Ascending aorta (tissue), 2 donors: ENCODE results near the gene MIGA2. TPM values are rescaled to one million over a fixed set of nuclear protein-coding genes. Genes with fewer than 3 reads are reported as not detected.

Source experiments
- DNase-seq, 2 donors: peaks; one replicate each; pipeline ENCODE4 v3.0.0-alpha.2; 2019; ENCODE audit warnings: low spot score in 2 of 2
- H3K27ac ChIP-seq, 2 donors: fragments of 200-600 bp; sonication (generic); one replicate each; pipeline ENCODE4 v1.5.1; 2016 to 2017; ENCODE audit warnings: mild to moderate bottlenecking in 1 of 2
- H3K27me3 ChIP-seq: fragments of 200-600 bp; sonication (generic); one replicate; pipeline ENCODE4 v1.5.1; 2017
- H3K36me3 ChIP-seq, 2 donors: fragments of 200-600 bp; sonication (generic); one replicate each; pipeline ENCODE4 v1.5.1; 2016
- H3K4me1 ChIP-seq, 2 donors: fragments of 200-600 bp; sonication (generic); one replicate each; pipeline ENCODE4 v1.5.1; 2016 to 2017; ENCODE audit warnings: mild to moderate bottlenecking in 1 of 2
- H3K4me3 ChIP-seq, 2 donors: fragments of 200-600 bp; sonication (generic); one replicate each; pipeline ENCODE4 v1.5.1; 2016 to 2017; ENCODE audit warnings: mild to moderate bottlenecking in 1 of 2
- H3K9me3 ChIP-seq, 2 donors: fragments of 200-600 bp; sonication (generic); one replicate each; pipeline ENCODE4 v1.5.1; 2016
- intact Hi-C: fragments of 100-400 bp; cut with DNase I; formaldehyde crosslinking; loops from one replicate; pipeline ENCODE4 v1.15.1; 2023
- total RNA-seq: library from RNA; depleted of rRNA; stranded (reverse); fragments of >200 nt; gene quantifications from one replicate; pipeline ENCODE4 v1.1.0, GENCODE V29; 2016
- TF ChIP-seq, protein P1 (sequence below), 3 experiments: fragments of 200-600 bp in 2 of 3; fragments of 450-650 bp in 1 of 3; sonication (generic) in 2 of 3; IDR thresholded peaks; one replicate each; pipeline ENCODE4 v1.5.1; 2016 to 2019; ENCODE audit warnings: antibody characterized with exemption in 3 of 3, mild to moderate bottlenecking in 1 of 3, moderate library complexity in 1 of 3

MIGA2 gene
- total RNA-seq, 1 donor from 2014 or later, result 39.9 TPM

DNA sequence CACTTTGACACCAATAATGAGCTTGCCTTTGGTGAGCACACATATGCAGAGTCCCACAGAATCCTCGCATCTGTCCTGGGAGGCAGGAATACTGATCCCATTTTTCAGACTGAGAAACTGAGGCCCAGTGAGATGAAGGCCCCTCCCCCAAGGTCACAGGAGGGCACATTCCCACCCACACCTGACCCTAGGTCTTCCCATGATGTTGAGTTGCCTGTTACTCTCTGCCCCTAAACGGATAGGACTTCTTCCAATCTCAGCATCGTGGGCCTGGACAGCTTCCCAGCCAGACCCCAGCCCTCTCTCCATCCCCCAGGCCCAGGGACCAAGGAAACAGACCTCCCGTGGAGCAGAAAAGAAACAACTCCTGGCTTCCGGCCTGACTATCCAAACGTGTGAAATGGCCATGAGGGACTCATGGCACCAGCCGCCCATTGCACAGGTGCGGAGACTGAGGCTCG lies 9.2 kb upstream of the MIGA2 start:
- intact Hi-C loops, result loop anchor here (5.0 kb wide), 3 partner anchors 35 to 165 kb away; partner anchors contain the start of genes DOLK and NUP188
- H3K4me3 ChIP-seq, result peak overlapping the region; percentile 80 to 84
- no peaks in the 10 kb centered on the region for H3K27me3 ChIP-seq
- peak overlapping the region; percentile 82 to 84 for H3K27ac ChIP-seq
- TF ChIP-seq, protein P1, sequence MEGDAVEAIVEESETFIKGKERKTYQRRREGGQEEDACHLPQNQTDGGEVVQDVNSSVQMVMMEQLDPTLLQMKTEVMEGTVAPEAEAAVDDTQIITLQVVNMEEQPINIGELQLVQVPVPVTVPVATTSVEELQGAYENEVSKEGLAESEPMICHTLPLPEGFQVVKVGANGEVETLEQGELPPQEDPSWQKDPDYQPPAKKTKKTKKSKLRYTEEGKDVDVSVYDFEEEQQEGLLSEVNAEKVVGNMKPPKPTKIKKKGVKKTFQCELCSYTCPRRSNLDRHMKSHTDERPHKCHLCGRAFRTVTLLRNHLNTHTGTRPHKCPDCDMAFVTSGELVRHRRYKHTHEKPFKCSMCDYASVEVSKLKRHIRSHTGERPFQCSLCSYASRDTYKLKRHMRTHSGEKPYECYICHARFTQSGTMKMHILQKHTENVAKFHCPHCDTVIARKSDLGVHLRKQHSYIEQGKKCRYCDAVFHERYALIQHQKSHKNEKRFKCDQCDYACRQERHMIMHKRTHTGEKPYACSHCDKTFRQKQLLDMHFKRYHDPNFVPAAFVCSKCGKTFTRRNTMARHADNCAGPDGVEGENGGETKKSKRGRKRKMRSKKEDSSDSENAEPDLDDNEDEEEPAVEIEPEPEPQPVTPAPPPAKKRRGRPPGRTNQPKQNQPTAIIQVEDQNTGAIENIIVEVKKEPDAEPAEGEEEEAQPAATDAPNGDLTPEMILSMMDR (IDR thresholded peaks at IDR 0.05), result no peak
- no peaks in the 10 kb centered on the region for H3K36me3 ChIP-seq
- no peaks in the 10 kb centered on the region for H3K9me3 ChIP-seq
- no peak for DNase-seq
- H3K4me1 ChIP-seq, result peaks cover 17 to 33% of the 10 kb centered on the region in 2 donors

DNA sequence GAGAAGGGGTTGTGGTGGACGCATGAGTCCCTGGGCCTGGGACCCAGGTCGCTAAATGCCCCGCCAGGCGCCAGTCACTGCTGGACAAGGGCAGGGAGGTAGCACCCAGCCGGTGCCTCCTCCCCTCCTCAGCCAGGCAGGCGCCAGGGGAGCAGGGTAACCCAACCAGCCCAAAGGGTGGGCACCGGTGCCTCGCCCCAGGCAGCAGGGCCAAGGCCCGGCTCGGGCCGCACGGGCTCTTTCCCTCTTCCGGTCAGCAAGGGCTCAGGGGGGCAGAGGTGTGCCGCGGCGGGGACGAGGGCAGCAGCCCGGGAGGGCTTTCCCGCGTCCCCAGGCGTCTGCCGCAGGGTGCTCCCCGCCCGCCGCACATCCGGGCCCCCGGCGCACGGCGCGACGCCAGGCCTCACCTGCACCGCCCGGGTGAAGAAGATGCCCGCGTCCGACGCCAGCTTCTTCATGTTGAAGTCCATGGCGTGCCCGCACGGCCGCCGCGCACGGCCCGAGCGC lies 8.7 kb upstream of the MIGA2 start:
- H3K4me3 ChIP-seq, result peak overlapping the region; percentile 80 to 84
- no peaks in the 10 kb centered on the region for H3K36me3 ChIP-seq
- peaks cover 17 to 28% of the 10 kb centered on the region in 2 donors for H3K4me1 ChIP-seq
- peak in 1 of 2 donors; percentile 74 for DNase-seq
- intact Hi-C loops, result loop anchor here (1.0 to 5.0 kb wide), 5 partner anchors 9 to 165 kb away; partner anchors contain the start of genes DOLK, MIGA2 and NUP188
- H3K9me3 ChIP-seq, result no peaks in the 10 kb centered on the region
- no peaks in the 10 kb centered on the region for H3K27me3 ChIP-seq
- H3K27ac ChIP-seq, result peak overlapping the region; percentile 82 to 84
- TF ChIP-seq, protein P1 (IDR thresholded peaks at IDR 0.05), result no peak

- TF ChIP-seq, protein P1 (IDR thresholded peaks at IDR 0.05), result peak; percentile 84 to 95 (median 90)
- peak; percentile 74 to 94 for DNase-seq
- Histone ChIP-seq H3K27ac (peak within 1 kb of the TSS; percentile 82 to 84), H3K4me1 (peaks cover 14 to 24% of the 10 kb centered on the region in 2 donors), H3K27me3 (no peaks in the 10 kb centered on the region), H3K36me3 (no peaks in the 10 kb centered on the region), H3K4me3 (peak within 1 kb of the TSS; percentile 80 to 84), H3K9me3 (no peaks in the 10 kb centered on the region)
- intact Hi-C loops, result loop anchor here (1.0 to 5.0 kb wide), 5 partner anchors 8 to 166 kb away; partner anchors contain the start of genes DOLK, MIGA2 and NUP188
Observed at GRCh38 chr9:129028192-129028966, 8.0 kb upstream of the MIGA2 start, which contains the start of gene SH3GLB2. Gene SH3GLB2 (minus strand): TSS chr9:129028331. CDS start chr9:129028154, 177 bp downstream.

- no peaks in the 10 kb centered on the region for H3K9me3 ChIP-seq
- no peak overlapping the region for H3K4me3 ChIP-seq
- intact Hi-C loops, result no loop called here
- no peaks in the 10 kb centered on the region for H3K36me3 ChIP-seq
- H3K4me1 ChIP-seq, result peaks cover 12 to 18% of the 10 kb centered on the region in 2 donors
- DNase-seq, result no peak
- no peaks in the 10 kb centered on the region for H3K27me3 ChIP-seq
- H3K27ac ChIP-seq, result no peak overlapping the region
- TF ChIP-seq, protein P1 (IDR thresholded peaks at IDR 0.05), result no peak
Observed at GRCh38 chr9:129030191-129030590, 6.2 kb upstream of the MIGA2 start.

- TF ChIP-seq, protein P1 (IDR thresholded peaks at IDR 0.05), result no peak
- no peak overlapping the region for H3K4me3 ChIP-seq
- no peaks in the 10 kb centered on the region for H3K27me3 ChIP-seq
- H3K36me3 ChIP-seq, result no peaks in the 10 kb centered on the region
- H3K9me3 ChIP-seq, result no peaks in the 10 kb centered on the region
- no peak for DNase-seq
- intact Hi-C loops, result no loop called here
- H3K27ac ChIP-seq, result no peak overlapping the region
- peaks cover 9 to 11% of the 10 kb centered on the region in 2 donors for H3K4me1 ChIP-seq
Observed at GRCh38 chr9:129031514-129031913, 4.9 kb upstream of the MIGA2 start.
